GM13976 (cell line): ENCODE results near the gene FGF16.
"Not testable (repeated sequence)": the region's sequence is repeated elsewhere in the genome, so short reads cannot be mapped to it uniquely, and the experiment has no call there.

Source experiments
- DNase-seq: peaks from one replicate; pipeline ENCODE4 v3.0.0; 2012; ENCODE audit warnings: low spot score
- CTCF ChIP-seq: IDR thresholded peaks from 2 replicates; pipeline ENCODE4 v1.5.1; 2012; ENCODE audit warnings: borderline replicate concordance, mild to moderate bottlenecking; ENCODE audit not compliant: insufficient read depth; ENCODE audit errors: extremely low read depth, missing control alignments, control extremely low read depth
- in situ Hi-C: fragments of 300-500 bp; cut with MboI; formaldehyde crosslinking; loops from one replicate; pipeline ENCODE4 v1.12.0; 2022; ENCODE audit warnings: low sequenced_read_pairs, mixed read lengths, inconsistent platforms; ENCODE audit not compliant: unreplicated experiment

Gene FGF16

GRCh38 chrX:77453190-77453589, 6.0 kb downstream of the FGF16 start:
- no peak for TF ChIP-seq CTCF
- no peak for DNase-seq
- in situ Hi-C loops = no loop called here

GRCh38 chrX:77455437-77455836, 8.2 kb downstream of the FGF16 start:
- TF ChIP-seq CTCF = no peak
- in situ Hi-C loops = no loop called here
- DNase-seq = no peak

GRCh38 chrX:77484045-77484444, 36.9 kb downstream of the FGF16 start:
- TF ChIP-seq CTCF = no peak
- DNase-seq = no peak
- in situ Hi-C loops = no loop called here

- DNase-seq = no peak
- no peak for TF ChIP-seq CTCF
- in situ Hi-C loops = no loop called here
Observed at GRCh38 chrX:77493677-77494553, 46.7 kb downstream of the FGF16 start.

GRCh38 chrX:77500164-77500563, 53.0 kb downstream of the FGF16 start:
- DNase-seq, in situ Hi-C loops: not testable (repeated sequence)

GRCh38 chrX:77502951-77503525, 55.8 kb downstream of the FGF16 start:
- DNase-seq = no peak
- in situ Hi-C loops = no loop called here
- TF ChIP-seq CTCF = no peak

GRCh38 chrX:77505227-77505626, 58.0 kb downstream of the FGF16 start:
- no peak for TF ChIP-seq CTCF
- in situ Hi-C loops = no loop called here
- no peak for DNase-seq
